GM18511 (cell line): ENCODE data around the gene ARFGAP1.
"Not testable (repeated sequence)": the region's sequence is repeated elsewhere in the genome, so short reads cannot be mapped to it uniquely, and the experiment has no call there.

Experiments
- ATAC-seq: cut with Tn5 transposase; IDR thresholded peaks from one replicate; pipeline ENCODE4 v1.9.1; 2021; ENCODE audit warnings: mild to moderate bottlenecking, moderate library complexity; ENCODE audit not compliant: unreplicated experiment

The ARFGAP1 gene

GRCh38 chr20:63329331-63330083, 56.9 kb downstream of the ARFGAP1 start:
- ATAC-seq = no peak

DNA sequence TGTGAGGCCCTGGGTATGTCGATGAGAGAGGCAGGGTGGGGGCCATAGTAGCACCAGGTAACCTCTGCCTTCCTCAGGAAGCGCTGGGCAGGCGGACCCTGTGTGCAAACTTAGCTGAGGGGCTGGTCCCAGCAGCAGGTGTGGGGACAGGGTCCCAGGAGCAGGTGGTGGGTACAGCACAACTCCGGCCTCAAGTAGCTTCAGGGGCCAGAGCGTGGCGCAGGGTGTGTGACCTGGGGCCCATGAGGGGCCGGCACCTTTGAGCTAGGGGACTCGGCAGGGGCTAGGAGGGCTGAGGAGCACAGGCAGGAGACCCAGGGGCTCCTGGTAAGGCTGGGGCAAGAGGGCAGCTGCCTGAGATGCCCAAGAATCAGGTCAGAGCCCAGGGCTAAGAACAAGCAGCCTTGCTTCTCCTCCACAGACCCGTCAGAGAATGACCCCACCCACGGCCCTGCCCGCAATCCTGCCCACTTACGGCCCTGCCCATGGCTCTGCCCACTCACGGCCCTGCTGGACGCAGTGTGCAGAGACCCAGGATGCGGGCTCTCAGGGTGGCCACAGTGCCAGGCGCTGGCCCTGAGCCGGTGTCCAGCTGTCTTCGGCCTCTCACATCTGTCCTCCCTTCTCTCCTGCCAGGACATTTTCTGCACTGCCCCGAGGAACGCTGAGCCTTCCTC, 57.6 kb downstream of the ARFGAP1 start:
- no peak for ATAC-seq

DNA sequence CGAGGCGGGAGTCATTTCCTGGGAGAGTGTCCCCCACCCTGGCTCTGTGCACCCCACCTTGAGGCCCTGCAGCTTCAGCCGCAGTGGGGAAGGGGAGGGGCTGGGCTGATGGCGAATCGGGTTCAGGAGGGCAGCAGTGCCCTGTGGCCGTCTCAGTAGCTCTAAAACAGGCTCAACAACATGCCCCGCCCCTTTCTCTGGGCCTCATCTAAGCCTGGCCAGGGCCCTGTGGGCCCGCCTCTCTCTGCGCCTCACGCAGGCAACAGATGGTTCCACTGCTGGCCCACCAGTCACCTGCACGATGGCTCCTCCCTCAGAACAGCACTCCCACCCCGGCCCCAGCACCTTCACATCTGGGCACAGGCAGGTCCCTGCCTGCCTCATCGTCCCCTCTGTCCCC, 58.3 kb downstream of the ARFGAP1 start:
- no peak for ATAC-seq

GRCh38 chr20:63331741-63332400, 59.3 kb downstream of the ARFGAP1 start:
- no peak for ATAC-seq

DNA sequence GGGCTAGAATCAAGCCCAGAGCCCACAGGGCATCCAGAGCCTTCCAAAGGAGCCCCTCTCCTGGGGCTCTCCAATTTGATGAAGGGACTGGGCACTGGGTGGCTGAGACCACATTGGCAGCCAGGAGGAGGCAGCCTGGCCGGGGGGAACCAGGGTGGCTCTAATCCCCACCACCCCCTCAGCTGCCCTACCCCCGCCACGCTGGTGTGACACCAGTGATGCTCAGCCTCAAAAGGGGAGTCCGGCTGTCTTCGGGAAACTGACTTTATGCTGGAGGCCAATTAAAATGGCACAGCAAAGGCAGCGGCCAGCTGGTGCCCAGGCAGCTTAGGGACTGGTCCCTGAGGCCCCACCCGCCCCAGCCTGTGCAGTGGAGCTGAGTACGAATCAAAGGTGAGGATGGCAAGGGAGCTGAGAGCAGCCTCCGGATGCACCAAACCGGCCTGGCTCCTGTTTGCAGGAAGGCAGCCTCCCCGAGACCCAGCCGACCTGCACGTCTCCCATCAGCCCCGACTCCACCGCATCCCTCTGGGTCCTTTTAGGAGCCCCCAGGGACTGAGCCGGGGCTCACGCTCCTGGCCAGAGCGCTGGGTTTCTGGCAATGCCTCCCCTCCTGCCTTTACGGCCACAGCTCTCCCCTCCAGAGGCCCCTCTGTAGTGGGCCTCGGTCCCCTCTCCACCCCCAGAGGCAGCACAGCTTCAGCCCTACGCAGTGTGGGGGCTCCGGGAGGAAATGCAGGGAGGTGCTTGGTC, 60.1 kb downstream of the ARFGAP1 start:
- no peak for ATAC-seq

GRCh38 chr20:63333241-63333836, 60.7 kb downstream of the ARFGAP1 start:
- ATAC-seq = no peak

GRCh38 chr20:63334356-63334755, 61.7 kb downstream of the ARFGAP1 start:
- ATAC-seq = no peak

GRCh38 chr20:63335060-63335459, 62.4 kb downstream of the ARFGAP1 start:
- ATAC-seq = not testable (repeated sequence)

DNA sequence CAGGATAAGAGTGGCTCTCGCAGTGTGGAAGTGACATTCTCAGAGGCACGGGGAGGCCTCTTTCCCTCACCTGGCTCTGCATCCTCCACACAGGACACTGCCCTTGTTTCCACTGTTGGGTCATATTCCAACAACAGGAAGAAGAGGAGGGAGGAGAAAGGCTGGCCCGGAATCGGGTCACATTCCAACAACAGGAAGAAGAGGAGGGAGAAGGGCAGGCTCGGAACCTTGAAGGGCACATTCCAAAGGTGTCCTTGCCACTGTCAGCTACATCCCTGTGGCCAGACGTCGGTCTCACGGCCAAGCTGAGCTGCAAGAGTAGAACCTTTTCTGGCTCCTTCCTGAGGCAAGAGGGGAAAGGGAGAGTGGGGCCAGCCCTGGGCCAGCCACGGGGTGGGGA, 63.1 kb downstream of the ARFGAP1 start:
- ATAC-seq = no peak

- no peak for ATAC-seq
Measured at GRCh38 chr20:63336232-63336752, 63.7 kb downstream of the ARFGAP1 start.

DNA sequence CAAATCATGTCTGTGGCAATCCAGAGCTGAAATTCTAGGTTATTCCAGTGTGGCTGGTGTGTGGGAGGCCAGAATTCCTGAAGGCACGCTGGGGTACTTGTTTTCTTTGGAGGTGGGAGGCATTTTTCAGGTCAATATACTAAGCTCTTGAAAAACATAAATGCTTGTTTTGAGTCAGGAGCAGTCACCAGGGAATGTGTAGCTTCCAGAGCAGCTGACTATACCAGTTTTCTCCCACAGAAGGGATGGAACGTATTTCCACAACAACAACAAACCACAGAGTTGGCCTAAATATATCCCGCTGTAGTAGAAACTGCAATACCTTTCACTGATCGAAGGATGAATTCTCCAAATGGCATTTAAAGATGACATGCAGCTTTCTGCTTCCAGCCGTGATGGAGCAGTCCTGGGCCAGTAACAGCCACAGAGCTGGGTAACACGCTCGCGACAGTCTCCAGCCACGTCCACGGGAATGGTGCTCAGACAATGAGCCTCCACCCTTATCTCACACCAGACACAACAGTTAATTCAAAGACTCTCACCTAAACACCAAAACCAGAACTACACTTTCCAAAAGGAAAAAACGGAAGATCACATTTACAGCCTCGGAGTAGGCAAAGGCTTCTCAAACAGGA, 65.3 kb downstream of the ARFGAP1 start:
- ATAC-seq = no peak
